Measurements from ENCODE around the gene ADK. TPM values are rescaled to one million over a fixed set of nuclear protein-coding genes. Genes with fewer than 3 reads are reported as not detected.

Gene ADK
- total RNA-seq, 2 donors from 2014 or later, result 14.4 to 24.3 TPM

DNA sequence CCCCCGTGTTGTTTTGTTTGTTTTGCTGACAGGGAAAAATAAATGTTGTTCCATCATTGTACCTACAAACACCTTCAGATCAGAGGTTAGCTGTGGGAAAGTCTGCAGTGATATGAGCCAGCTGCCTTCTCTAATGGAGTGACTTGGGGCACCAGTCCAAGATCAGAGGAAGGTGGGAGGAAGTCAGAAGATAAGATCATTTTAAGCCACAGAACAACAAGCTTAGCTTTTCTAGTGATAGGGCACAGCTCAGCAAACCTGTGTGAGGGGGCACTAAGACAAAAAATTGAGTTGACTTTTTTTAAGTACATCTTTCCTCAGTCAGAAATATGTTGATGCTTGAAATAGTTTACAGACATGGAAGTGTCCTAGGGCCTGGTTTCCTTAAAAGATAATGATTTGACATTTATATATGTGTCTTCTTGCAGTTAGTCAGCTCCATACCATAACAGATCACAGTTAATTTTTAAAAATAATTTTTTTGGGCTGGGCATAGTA is 435.1 kb downstream of the ADK start:
- TF ChIP-seq, protein P1, sequence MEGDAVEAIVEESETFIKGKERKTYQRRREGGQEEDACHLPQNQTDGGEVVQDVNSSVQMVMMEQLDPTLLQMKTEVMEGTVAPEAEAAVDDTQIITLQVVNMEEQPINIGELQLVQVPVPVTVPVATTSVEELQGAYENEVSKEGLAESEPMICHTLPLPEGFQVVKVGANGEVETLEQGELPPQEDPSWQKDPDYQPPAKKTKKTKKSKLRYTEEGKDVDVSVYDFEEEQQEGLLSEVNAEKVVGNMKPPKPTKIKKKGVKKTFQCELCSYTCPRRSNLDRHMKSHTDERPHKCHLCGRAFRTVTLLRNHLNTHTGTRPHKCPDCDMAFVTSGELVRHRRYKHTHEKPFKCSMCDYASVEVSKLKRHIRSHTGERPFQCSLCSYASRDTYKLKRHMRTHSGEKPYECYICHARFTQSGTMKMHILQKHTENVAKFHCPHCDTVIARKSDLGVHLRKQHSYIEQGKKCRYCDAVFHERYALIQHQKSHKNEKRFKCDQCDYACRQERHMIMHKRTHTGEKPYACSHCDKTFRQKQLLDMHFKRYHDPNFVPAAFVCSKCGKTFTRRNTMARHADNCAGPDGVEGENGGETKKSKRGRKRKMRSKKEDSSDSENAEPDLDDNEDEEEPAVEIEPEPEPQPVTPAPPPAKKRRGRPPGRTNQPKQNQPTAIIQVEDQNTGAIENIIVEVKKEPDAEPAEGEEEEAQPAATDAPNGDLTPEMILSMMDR (IDR thresholded peaks at IDR 0.05), result no peak
- DNase-seq (ENCODE audit: low spot score) (no peak), ATAC-seq (ENCODE audit: insufficient number of reproducible peaks, low FRiP score, low read depth) (no peak)
- no peaks in the 10 kb centered on the region for H3K9me3 ChIP-seq
- no peak overlapping the region for H3K27ac ChIP-seq
- peaks cover 23 to 49% of the 10 kb centered on the region in 2 donors for H3K4me1 ChIP-seq (ENCODE audit: control insufficient read depth in 1 of 2, low read depth in 2 of 2)
- H3K4me3 ChIP-seq, result no peak overlapping the region
- H3K27me3 ChIP-seq (replicated peaks; ENCODE audit: insufficient read depth), result no peaks in the 10 kb centered on the region
- H3K36me3 ChIP-seq, result no peaks in the 10 kb centered on the region

DNA sequence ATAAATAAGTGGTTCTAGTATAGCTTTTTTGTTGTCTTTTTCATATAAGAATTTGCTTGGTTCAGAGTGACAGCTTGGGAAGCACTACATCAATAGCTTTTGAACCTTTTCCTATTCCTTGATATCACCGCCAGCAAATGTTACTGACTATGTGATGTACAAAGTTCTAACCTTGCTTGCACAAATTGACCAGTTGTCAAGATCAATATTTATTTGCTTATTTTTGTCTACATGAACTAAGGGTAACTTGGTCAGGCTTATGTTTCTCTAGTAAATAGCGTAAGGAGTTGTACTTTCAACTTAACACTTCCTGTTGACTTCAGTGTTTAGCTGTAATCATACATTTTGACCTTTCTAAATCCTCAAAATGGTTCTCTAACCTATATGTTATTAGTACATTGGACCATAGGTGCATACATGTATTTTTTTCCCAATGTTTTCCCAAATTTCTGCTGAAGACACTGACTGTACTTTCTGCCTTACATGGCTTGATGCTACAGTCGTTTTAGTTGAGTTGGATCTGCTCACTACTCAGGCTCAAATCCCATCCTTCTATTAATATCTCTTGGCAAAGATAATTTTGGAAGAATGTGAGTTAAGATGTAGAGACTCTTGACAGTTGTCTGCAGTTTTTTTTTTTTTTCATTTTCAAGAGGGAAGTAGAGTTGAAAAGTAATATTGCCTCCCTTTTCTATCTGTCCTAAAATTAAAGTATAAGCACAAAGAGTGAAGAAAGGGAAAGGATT is 436.3 kb downstream of the ADK start:
- no peak overlapping the region for H3K27ac ChIP-seq
- ATAC-seq (ENCODE audit: insufficient number of reproducible peaks, low FRiP score, low read depth), result no peak
- no peaks in the 10 kb centered on the region for H3K36me3 ChIP-seq
- no peaks in the 10 kb centered on the region for H3K9me3 ChIP-seq
- no peak overlapping the region for H3K4me3 ChIP-seq
- no peaks in the 10 kb centered on the region for H3K27me3 ChIP-seq (replicated peaks; ENCODE audit: insufficient read depth)
- TF ChIP-seq, protein P1 (IDR thresholded peaks at IDR 0.05), result no peak
- DNase-seq (ENCODE audit: low spot score), result no peak
- H3K4me1 ChIP-seq (ENCODE audit: control insufficient read depth in 1 of 2, low read depth in 2 of 2), result peaks cover 23 to 53% of the 10 kb centered on the region in 2 donors

DNA sequence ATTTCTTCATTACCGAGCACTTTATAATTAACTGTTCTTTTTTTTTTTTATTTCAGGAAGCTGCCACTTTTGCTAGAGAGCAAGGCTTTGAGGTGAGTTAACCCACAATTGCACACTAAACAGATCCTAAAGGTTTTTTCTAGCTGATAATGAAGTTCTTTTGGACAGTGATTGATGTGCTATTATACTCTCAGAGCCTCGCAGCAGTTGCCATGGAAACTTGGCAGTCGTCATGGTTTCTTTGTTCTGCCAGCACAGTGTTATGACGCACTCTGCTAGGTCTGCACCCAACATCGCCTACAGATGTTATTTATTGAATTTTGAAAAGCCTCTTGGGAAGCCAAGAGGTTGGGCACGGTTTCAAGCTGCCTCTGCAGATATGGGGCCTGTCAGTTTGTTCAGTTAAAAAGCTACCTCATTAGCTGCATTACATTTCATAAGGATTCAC is 438.2 kb downstream of the ADK start:
- Histone ChIP-seq H3K4me1 (ENCODE audit: control insufficient read depth in 1 of 2, low read depth in 2 of 2) (peaks cover 29 to 62% of the 10 kb centered on the region in 2 donors), H3K27ac (peak overlapping the region in 1 of 2 donors; percentile 34), H3K4me3 (no peak overlapping the region), H3K36me3 (no peaks in the 10 kb centered on the region), H3K9me3 (no peaks in the 10 kb centered on the region), H3K27me3 (replicated peaks; ENCODE audit: insufficient read depth) (no peaks in the 10 kb centered on the region)
- peak; percentile 87 for ATAC-seq (ENCODE audit: insufficient number of reproducible peaks, low FRiP score, low read depth)
- TF ChIP-seq, protein P1 (IDR thresholded peaks at IDR 0.05), result no peak
- peak; percentile 76 for DNase-seq (ENCODE audit: low spot score)

DNA sequence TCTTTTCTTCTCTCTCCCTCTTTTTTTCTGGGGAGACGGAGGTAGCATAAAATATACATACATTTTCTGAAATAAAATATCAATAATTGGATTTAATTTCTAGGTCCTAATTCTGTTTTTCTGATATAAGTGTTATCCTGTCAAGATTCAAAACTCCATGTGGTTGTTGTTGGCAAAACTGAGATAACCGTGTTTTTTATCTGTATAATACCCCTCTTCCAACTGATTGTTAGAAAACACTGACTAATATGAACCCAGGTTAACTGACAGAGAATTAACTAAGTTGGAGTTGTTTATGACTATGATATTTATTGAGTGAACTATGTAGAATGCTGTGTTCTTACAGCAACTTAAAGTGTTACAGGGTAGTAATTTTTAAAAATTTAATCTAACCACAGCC is 438.8 kb downstream of the ADK start:
- no peak for ATAC-seq (ENCODE audit: insufficient number of reproducible peaks, low FRiP score, low read depth)
- no peaks in the 10 kb centered on the region for H3K36me3 ChIP-seq
- H3K4me3 ChIP-seq, result no peak overlapping the region
- no peak for DNase-seq (ENCODE audit: low spot score)
- H3K9me3 ChIP-seq, result no peaks in the 10 kb centered on the region
- no peaks in the 10 kb centered on the region for H3K27me3 ChIP-seq (replicated peaks; ENCODE audit: insufficient read depth)
- H3K4me1 ChIP-seq (ENCODE audit: control insufficient read depth in 1 of 2, low read depth in 2 of 2), result peaks cover 29 to 61% of the 10 kb centered on the region in 2 donors
- no peak overlapping the region for H3K27ac ChIP-seq
- TF ChIP-seq, protein P1 (IDR thresholded peaks at IDR 0.05), result no peak

DNA sequence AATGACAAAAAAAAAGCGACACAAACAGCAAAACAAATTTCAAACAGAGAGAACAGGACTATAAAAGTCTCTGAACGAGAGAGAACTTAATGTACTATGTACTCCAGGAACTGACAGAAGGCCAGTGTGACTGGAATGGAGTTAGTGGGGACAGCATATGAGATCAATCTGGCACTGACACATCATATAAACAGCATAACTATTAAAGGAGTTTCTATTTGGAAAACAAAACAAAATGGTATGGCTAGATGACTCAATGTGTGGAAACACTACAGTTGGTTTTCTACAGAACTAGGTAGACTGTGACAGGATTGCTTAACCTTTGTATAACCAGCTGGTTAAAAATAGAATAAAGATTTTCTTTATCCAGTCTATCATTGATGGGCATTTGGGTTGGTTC is 442.4 kb downstream of the ADK start:
- H3K36me3 ChIP-seq, result no peaks in the 10 kb centered on the region
- H3K27me3 ChIP-seq (replicated peaks; ENCODE audit: insufficient read depth), result no peaks in the 10 kb centered on the region
- TF ChIP-seq, protein P1 (IDR thresholded peaks at IDR 0.05), result no peak
- H3K4me1 ChIP-seq (ENCODE audit: control insufficient read depth in 1 of 2, low read depth in 2 of 2), result peaks cover 25 to 32% of the 10 kb centered on the region in 2 donors
- H3K9me3 ChIP-seq, result no peaks in the 10 kb centered on the region
- no peak for DNase-seq (ENCODE audit: low spot score)
- H3K4me3 ChIP-seq, result no peak overlapping the region
- ATAC-seq (ENCODE audit: insufficient number of reproducible peaks, low FRiP score, low read depth), result no peak
- no peak overlapping the region for H3K27ac ChIP-seq

Data from thoracic aorta (tissue), 2 donors.